Breast epithelium (tissue), 3 donors: ENCODE data around the gene IER3IP1.

Experiments used
- CTCF ChIP-seq, 3 donors: fragments of 450-650 bp; IDR thresholded peaks; one replicate each; pipeline ENCODE4 v1.5.1; 2016 to 2017; ENCODE audit warnings: antibody characterized with exemption in 3 of 3, mild to moderate bottlenecking in 3 of 3, moderate library complexity in 3 of 3
- POLR2A ChIP-seq: fragments of 450-650 bp; IDR thresholded peaks from one replicate; pipeline ENCODE4 v1.6.1; 2016; ENCODE audit warnings: antibody characterized with exemption, mild to moderate bottlenecking, moderate library complexity
- POLR2AphosphoS5 ChIP-seq, 3 donors: sonication (generic); formaldehyde crosslinking; IDR thresholded peaks; one replicate each; pipeline ENCODE4 v1.6.1; 2017; ENCODE audit warnings: antibody characterized with exemption in 3 of 3

- TF ChIP-seq CTCF (IDR thresholded peaks at IDR 0.05) = no peak
- no peak for TF ChIP-seq POLR2A
- TF ChIP-seq POLR2AphosphoS5 (IDR thresholded peaks at IDR 0.05) = no peak
These were observed 67.2 kb downstream of the IER3IP1 start for GRCh38 chr18:47108998-47109405.
